Measurements from ENCODE around the gene EYS. TPM values are rescaled to one million over a fixed set of nuclear protein-coding genes. Genes with fewer than 3 reads are reported as not detected.

Gene EYS
- total RNA-seq, 2 experiments from 2014 or later, result not detected

GRCh38 chr6:64483956-64484499 lies 1223.0 kb downstream of the EYS start:
- H3K4me1 Mint-ChIP-seq (ENCODE audit: low read depth), result no peaks in the 10 kb centered on the region
- ATAC-seq (ENCODE audit: poor library complexity) (no peak), DNase-seq (no peak)
- Histone ChIP-seq H3K4me3 (ENCODE audit: low read length) (no peak overlapping the region), H3K4me1 (ENCODE audit: insufficient read depth, low read length) (no peaks in the 10 kb centered on the region), H3K9me3 (ENCODE audit: control insufficient read depth in 1 of 2, insufficient read depth in 1 of 2, low read length in 2 of 2) (no peaks in the 10 kb centered on the region), H3K27ac (ENCODE audit: low read depth in 1 of 2, low read length in 2 of 2) (no peak overlapping the region), H3K36me3 (ENCODE audit: insufficient read depth, low read length) (no peaks in the 10 kb centered on the region), H3K27me3 (ENCODE audit: control insufficient read depth in 1 of 2, insufficient read depth in 2 of 2, low read length in 2 of 2) (no peaks in the 10 kb centered on the region)
- no peak overlapping the region for H3K27ac Mint-ChIP-seq
- peaks cover 2% of the 10 kb centered on the region for H3K9me3 Mint-ChIP-seq
- POLR2A ChIA-PET, result no interaction called here
- H3K4me3 Mint-ChIP-seq, result no peak overlapping the region
- intact Hi-C loops (cut with DNase I, micrococcal nuclease), result no loop called here
- H3K36me3 Mint-ChIP-seq (ENCODE audit: low read depth), result no peaks in the 10 kb centered on the region
- CTCF ChIA-PET, result interaction anchor here (1.1 kb wide), 1 partner anchor 21 kb away, joined by 3 read pairs; no protein-coding TSS in a partner anchor
- TF ChIP-seq CTCF (IDR thresholded peaks at IDR 0.05), result no peak
- no peaks in the 10 kb centered on the region for H3K27me3 Mint-ChIP-seq

GRCh38 chr6:64482631-64483030 lies 1224.4 kb downstream of the EYS start:
- Histone ChIP-seq H3K27me3 (ENCODE audit: control insufficient read depth in 1 of 2, insufficient read depth in 2 of 2, low read length in 2 of 2) (no peaks in the 10 kb centered on the region), H3K9me3 (ENCODE audit: control insufficient read depth in 1 of 2, insufficient read depth in 1 of 2, low read length in 2 of 2) (no peaks in the 10 kb centered on the region), H3K27ac (ENCODE audit: low read depth in 1 of 2, low read length in 2 of 2) (no peak overlapping the region), H3K36me3 (ENCODE audit: insufficient read depth, low read length) (no peaks in the 10 kb centered on the region), H3K4me3 (ENCODE audit: low read length) (no peak overlapping the region), H3K4me1 (ENCODE audit: insufficient read depth, low read length) (no peaks in the 10 kb centered on the region)
- ChIA-PET CTCF (no interaction called here), POLR2A (no interaction called here)
- DNase-seq, result no peak
- no peaks in the 10 kb centered on the region for H3K36me3 Mint-ChIP-seq (ENCODE audit: low read depth)
- H3K27ac Mint-ChIP-seq, result no peak overlapping the region
- intact Hi-C loops (cut with DNase I, micrococcal nuclease), result no loop called here
- ATAC-seq (ENCODE audit: poor library complexity), result no peak
- H3K9me3 Mint-ChIP-seq, result peaks cover 2% of the 10 kb centered on the region
- TF ChIP-seq CTCF (IDR thresholded peaks at IDR 0.05), result no peak
- H3K4me1 Mint-ChIP-seq (ENCODE audit: low read depth), result no peaks in the 10 kb centered on the region
- H3K4me3 Mint-ChIP-seq, result no peak overlapping the region
- H3K27me3 Mint-ChIP-seq, result no peaks in the 10 kb centered on the region

- no peak overlapping the region for H3K27ac Mint-ChIP-seq
- H3K4me3 Mint-ChIP-seq, result no peak overlapping the region
- Histone ChIP-seq H3K9me3 (ENCODE audit: control insufficient read depth in 1 of 2, insufficient read depth in 1 of 2, low read length in 2 of 2) (peaks cover 0 to 4% of the 10 kb centered on the region in 2 experiments), H3K27me3 (ENCODE audit: control insufficient read depth in 1 of 2, insufficient read depth in 2 of 2, low read length in 2 of 2) (no peaks in the 10 kb centered on the region), H3K27ac (ENCODE audit: low read depth in 1 of 2, low read length in 2 of 2) (no peak overlapping the region), H3K4me3 (ENCODE audit: low read length) (no peak overlapping the region), H3K36me3 (ENCODE audit: insufficient read depth, low read length) (no peaks in the 10 kb centered on the region), H3K4me1 (ENCODE audit: insufficient read depth, low read length) (no peaks in the 10 kb centered on the region)
- intact Hi-C loops (cut with DNase I, micrococcal nuclease), result no loop called here
- no peak for ATAC-seq (ENCODE audit: poor library complexity)
- no peaks in the 10 kb centered on the region for H3K4me1 Mint-ChIP-seq (ENCODE audit: low read depth)
- no peaks in the 10 kb centered on the region for H3K27me3 Mint-ChIP-seq
- TF ChIP-seq CTCF (IDR thresholded peaks at IDR 0.05), result no peak
- ChIA-PET POLR2A (no interaction called here), CTCF (no interaction called here)
- no peak for DNase-seq
- no peaks in the 10 kb centered on the region for H3K36me3 Mint-ChIP-seq (ENCODE audit: low read depth)
- H3K9me3 Mint-ChIP-seq, result peaks cover 8% of the 10 kb centered on the region
These were observed 1227.9 kb downstream of the EYS start for GRCh38 chr6:64479134-64479533.
